Lower lobe of right lung (tissue), 2 donors: ENCODE data around the gene ELAVL3. TPM values are rescaled to one million over a fixed set of nuclear protein-coding genes. Genes with fewer than 3 reads are reported as not detected.
A peak's percentile ranks its signal among the peaks of the same experiment; 100 is the strongest.

Experiments used
- ATAC-seq, 2 donors: fragments of 200-7000 bp; cut with Tn5 transposase; one replicate each; pipeline ENCODE4 v1.9.1; 2020 to 2022; ENCODE audit warnings: mild to moderate bottlenecking in 2 of 2, moderate library complexity in 2 of 2
- DNase-seq: peaks from one replicate; pipeline ENCODE4 v3.0.0-alpha.2; 2020
- H3K27ac ChIP-seq: fragments of 200-600 bp; one replicate; pipeline ENCODE4 v1.8.0; 2022
- H3K27me3 ChIP-seq: fragments of 200-600 bp; one replicate; pipeline ENCODE4 v1.8.0; 2022; ENCODE audit warnings: low read depth
- H3K36me3 ChIP-seq: fragments of 200-600 bp; one replicate; pipeline ENCODE4 v1.8.0; 2022; ENCODE audit warnings: mild to moderate bottlenecking
- H3K4me1 ChIP-seq: fragments of 200-600 bp; one replicate; pipeline ENCODE4 v1.8.0; 2022
- H3K4me3 ChIP-seq: fragments of 200-600 bp; one replicate; pipeline ENCODE4 v1.8.0; 2022; ENCODE audit warnings: mild to moderate bottlenecking
- H3K9me3 ChIP-seq: fragments of 200-600 bp; one replicate; pipeline ENCODE4 v1.8.0; 2022
- CTCF ChIP-seq: fragments of 200-600 bp; IDR thresholded peaks from one replicate; pipeline ENCODE4 v1.8.0; 2022; ENCODE audit warnings: antibody characterized with exemption, mild to moderate bottlenecking
- intact Hi-C: fragments of 100-400 bp; cut with DNase I; formaldehyde crosslinking; loops from one replicate; pipeline ENCODE4 v1.11.0; 2022
- long read RNA-seq: library from polyadenylated mRNA; unstranded; transcript quantifications from one replicate; pipeline ENCODE4 v2.0.0, GENCODE V29; 2021
- total RNA-seq: library from RNA; stranded (reverse); fragmentation: NEBNext Ultra II Directional; extraction: Animal tissue kit (Norgen Biotek cat#: 25700); gene quantifications from one replicate; pipeline ENCODE4 v1.2.1, GENCODE V29; 2021
- donor health status: DM: no; HTN: yes; CAD: no; lungs with severe emphysema.

The ELAVL3 gene
- total RNA-seq = not detected
- long read RNA-seq = 0 reads

- intact Hi-C loops = no loop called here
Observed at GRCh38 chr19:11480715-11481533, at the start of gene ELAVL3. TSS of gene ELAVL3 (minus strand) at chr19:11481046. CDS start at chr19:11480608, 438 bp downstream.

GRCh38 chr19:11530432-11530831 lies 49.6 kb upstream of the ELAVL3 start:
- Histone ChIP-seq H3K27me3 (no peaks in the 10 kb centered on the region), H3K27ac (no peak overlapping the region), H3K4me3 (no peak overlapping the region), H3K9me3 (no peaks in the 10 kb centered on the region), H3K4me1 (peaks cover 19% of the 10 kb centered on the region), H3K36me3 (no peaks in the 10 kb centered on the region)
- intact Hi-C loops = no loop called here
- DNase-seq (peak; percentile 77), ATAC-seq (peak; percentile 21 to 34)
- TF ChIP-seq CTCF = peak; percentile 23

More at GRCh38 chr19:11480715-11481533, at the start of gene ELAVL3:
- peaks cover 6% of the 10 kb centered on the region for H3K36me3 ChIP-seq
- TF ChIP-seq CTCF = no peak
- no peak for ATAC-seq
- peaks cover 42% of the 10 kb centered on the region for H3K4me1 ChIP-seq
- no peaks in the 10 kb centered on the region for H3K9me3 ChIP-seq
- peaks cover 47% of the 10 kb centered on the region for H3K27me3 ChIP-seq
- H3K27ac ChIP-seq = no peak within 1 kb of the TSS
- H3K4me3 ChIP-seq = peak within 1 kb of the TSS; percentile 49
- no peak for DNase-seq

- Histone ChIP-seq H3K9me3 (no peaks in the 10 kb centered on the region), H3K4me3 (peak within 1 kb of the TSS; percentile 83), H3K27me3 (no peaks in the 10 kb centered on the region), H3K36me3 (peaks cover 5% of the 10 kb centered on the region), H3K4me1 (peaks cover 17% of the 10 kb centered on the region), H3K27ac (peak within 1 kb of the TSS; percentile 84)
- intact Hi-C loops = no loop called here
- ATAC-seq (peak; percentile 99), DNase-seq (peak; percentile 98)
- TF ChIP-seq CTCF = no peak
Observed at GRCh38 chr19:11528551-11529341, 47.9 kb upstream of the ELAVL3 start, which contains the start of gene ECSIT. TSS of gene ECSIT (minus strand) at chr19:11529134. CDS start at chr19:11519170, 9,964 bp downstream.

- ATAC-seq = no peak
- no peak for DNase-seq
Observed at GRCh38 chr19:11519138-11519537, 38.3 kb upstream of the ELAVL3 start.

More at GRCh38 chr19:11519138-11519537, 38.3 kb upstream of the ELAVL3 start:
- Histone ChIP-seq H3K36me3 (peaks cover 61% of the 10 kb centered on the region), H3K27me3 (no peaks in the 10 kb centered on the region), H3K9me3 (no peaks in the 10 kb centered on the region), H3K27ac (no peak overlapping the region), H3K4me1 (no peaks in the 10 kb centered on the region), H3K4me3 (no peak overlapping the region)
- intact Hi-C loops = no loop called here
- no peak for TF ChIP-seq CTCF
